Upper lobe of left lung (tissue), 4 donors: ENCODE measurements around the gene TCF12.

Experiments used
- POLR2A ChIP-seq, 4 donors: fragments of 450-650 bp; IDR thresholded peaks; one replicate each; pipeline ENCODE4 v1.5.1; 2016 to 2017; ENCODE audit warnings: antibody characterized with exemption in 4 of 4, mild to moderate bottlenecking in 2 of 4
- TF ChIP-seq, protein P1 (sequence below), 6 experiments: fragments of 450-650 bp in 4 of 6; fragments of 200-600 bp in 2 of 6; sonication (generic) in 2 of 6; IDR thresholded peaks; one replicate each; pipeline ENCODE4 v1.5.1; 2016 to 2019; ENCODE audit warnings: antibody characterized with exemption in 6 of 6

DNA sequence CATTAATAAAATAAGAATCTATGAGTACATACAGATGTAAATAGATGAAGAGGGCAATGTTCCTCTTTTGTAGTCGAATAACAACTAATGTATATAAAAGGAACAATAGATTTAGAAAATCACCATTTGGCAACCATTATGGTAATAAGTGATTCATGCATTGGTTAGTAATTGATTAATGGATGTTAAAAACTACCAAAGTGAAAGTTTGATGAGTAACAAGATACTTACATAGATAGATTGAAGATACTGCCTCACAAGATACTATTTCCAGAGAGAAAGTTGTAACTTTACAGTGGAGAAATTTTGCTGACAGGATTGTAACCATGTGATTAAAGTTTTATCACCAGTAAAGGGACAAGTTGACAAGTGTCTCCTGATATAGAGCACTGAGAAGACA, 55.0 kb downstream of the TCF12 start:
- TF ChIP-seq, protein P1, sequence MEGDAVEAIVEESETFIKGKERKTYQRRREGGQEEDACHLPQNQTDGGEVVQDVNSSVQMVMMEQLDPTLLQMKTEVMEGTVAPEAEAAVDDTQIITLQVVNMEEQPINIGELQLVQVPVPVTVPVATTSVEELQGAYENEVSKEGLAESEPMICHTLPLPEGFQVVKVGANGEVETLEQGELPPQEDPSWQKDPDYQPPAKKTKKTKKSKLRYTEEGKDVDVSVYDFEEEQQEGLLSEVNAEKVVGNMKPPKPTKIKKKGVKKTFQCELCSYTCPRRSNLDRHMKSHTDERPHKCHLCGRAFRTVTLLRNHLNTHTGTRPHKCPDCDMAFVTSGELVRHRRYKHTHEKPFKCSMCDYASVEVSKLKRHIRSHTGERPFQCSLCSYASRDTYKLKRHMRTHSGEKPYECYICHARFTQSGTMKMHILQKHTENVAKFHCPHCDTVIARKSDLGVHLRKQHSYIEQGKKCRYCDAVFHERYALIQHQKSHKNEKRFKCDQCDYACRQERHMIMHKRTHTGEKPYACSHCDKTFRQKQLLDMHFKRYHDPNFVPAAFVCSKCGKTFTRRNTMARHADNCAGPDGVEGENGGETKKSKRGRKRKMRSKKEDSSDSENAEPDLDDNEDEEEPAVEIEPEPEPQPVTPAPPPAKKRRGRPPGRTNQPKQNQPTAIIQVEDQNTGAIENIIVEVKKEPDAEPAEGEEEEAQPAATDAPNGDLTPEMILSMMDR (IDR thresholded peaks at IDR 0.05): no peak
- TF ChIP-seq POLR2A (IDR thresholded peaks at IDR 0.05): no peak
